Measurements from ENCODE around the gene DOCK11.
"Not testable (repeated sequence)": the region's sequence is repeated elsewhere in the genome, so short reads cannot be mapped to it uniquely, and the experiment has no call there.

DOCK11 gene

DNA sequence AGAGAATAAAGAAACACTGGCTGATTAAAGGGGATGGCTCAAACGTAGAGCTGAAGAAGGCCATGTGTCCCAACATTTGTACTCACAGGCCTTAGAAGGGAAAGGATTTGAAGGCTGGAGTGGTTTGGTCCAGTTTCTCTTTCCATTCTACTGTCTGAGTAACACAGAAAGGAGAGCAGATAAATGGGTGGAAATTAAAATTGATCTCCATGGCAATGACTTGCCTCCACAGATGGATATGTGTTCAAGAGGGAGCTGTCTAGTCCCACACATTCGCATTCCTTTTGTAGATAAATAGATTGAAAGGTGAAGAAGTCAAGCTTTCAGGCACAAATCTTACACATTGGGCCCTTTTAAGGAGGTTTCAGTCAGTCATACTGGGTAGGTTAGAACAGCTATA is 74.6 kb downstream of the DOCK11 start:
- no peaks in the 10 kb centered on the region for H3K9me3 Mint-ChIP-seq
- H3K27ac Mint-ChIP-seq (ENCODE audit: low read depth): peak overlapping the region; percentile 32
- no peaks in the 10 kb centered on the region for H3K27me3 Mint-ChIP-seq
- H3K4me1 Mint-ChIP-seq: no peaks in the 10 kb centered on the region
- ATAC-seq (replicated peaks; ENCODE audit: extremely low read depth, poor library complexity, severe bottlenecking) (no peak), DNase-seq (ENCODE audit: low spot score in 2 of 2) (no peak)
- peaks cover 60% of the 10 kb centered on the region for H3K36me3 Mint-ChIP-seq (ENCODE audit: insufficient read depth)
- no peak overlapping the region for H3K4me3 Mint-ChIP-seq

DNA sequence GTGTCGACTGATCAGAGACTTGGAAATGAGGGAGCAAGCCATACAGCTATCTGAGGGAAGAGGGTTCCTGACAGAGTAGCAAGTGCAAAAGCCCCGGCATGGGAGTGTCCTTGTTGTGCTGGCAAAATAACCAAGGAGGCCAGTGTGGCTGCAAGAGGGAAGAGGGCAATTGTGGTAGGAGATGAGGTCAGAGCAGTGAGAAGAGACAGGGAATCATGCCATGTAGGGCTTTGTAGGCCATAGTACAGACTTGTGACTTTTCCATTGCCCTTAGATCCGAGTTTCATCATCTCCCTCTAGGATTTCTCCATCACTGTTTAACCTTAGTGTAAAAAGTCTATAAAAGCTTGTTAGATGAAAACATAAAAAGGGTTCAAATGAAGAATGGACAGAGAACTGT is 76.2 kb downstream of the DOCK11 start:
- ATAC-seq (replicated peaks; ENCODE audit: extremely low read depth, poor library complexity, severe bottlenecking): no peak
- Mint-ChIP-seq H3K4me3 (no peak overlapping the region), H3K4me1 (no peaks in the 10 kb centered on the region), H3K27ac (ENCODE audit: low read depth) (peak overlapping the region; percentile 35), H3K36me3 (ENCODE audit: insufficient read depth) (peaks cover 54% of the 10 kb centered on the region), H3K9me3 (no peaks in the 10 kb centered on the region), H3K27me3 (no peaks in the 10 kb centered on the region)
- no peak for DNase-seq (ENCODE audit: low spot score in 2 of 2)

DNA sequence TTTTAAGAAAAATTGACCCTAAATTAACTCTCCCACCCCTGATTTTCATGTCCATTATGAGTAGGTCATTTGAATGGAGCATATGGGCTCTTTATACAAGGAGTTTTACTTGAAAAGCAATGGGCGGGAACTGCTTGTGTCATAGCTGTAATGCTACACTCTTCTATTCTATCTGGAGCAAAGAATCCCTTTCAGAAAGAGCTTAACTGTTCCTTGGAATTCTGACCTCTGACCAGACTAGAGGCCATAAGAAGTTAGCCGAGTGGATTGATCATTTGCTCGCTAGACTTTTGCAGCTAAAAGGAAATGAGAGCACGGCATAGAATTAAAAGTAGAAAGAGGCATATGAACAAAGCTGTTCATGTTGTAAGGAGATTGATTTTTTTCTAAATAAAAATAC is 79.1 kb downstream of the DOCK11 start:
- DNase-seq (ENCODE audit: low spot score in 2 of 2): no peak
- Mint-ChIP-seq H3K27me3 (no peaks in the 10 kb centered on the region), H3K36me3 (ENCODE audit: insufficient read depth) (peaks cover 55% of the 10 kb centered on the region), H3K9me3 (no peaks in the 10 kb centered on the region), H3K4me3 (no peak overlapping the region), H3K4me1 (no peaks in the 10 kb centered on the region), H3K27ac (ENCODE audit: low read depth) (no peak overlapping the region)
- ATAC-seq (replicated peaks; ENCODE audit: extremely low read depth, poor library complexity, severe bottlenecking): no peak

DNA sequence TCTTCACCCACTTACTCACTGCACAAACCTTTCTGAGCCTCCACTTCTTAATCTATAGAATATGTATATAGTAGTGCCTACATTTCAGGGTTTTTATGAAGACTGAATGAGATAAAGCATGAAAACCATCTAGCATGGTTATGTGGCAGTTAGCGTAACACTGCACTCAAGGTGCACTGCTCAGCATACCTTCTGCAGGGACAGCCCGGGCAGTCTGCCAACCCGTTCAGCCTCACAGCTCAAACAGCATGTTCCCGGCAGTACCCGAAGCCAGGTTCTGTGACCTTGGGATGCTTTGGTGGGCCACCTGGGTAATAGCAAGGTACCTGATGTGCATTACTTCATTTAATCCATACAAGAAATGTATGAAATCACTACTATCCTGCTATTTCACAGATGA is 81.4 kb downstream of the DOCK11 start:
- Mint-ChIP-seq H3K4me1 (no peaks in the 10 kb centered on the region), H3K4me3 (no peak overlapping the region), H3K9me3 (no peaks in the 10 kb centered on the region), H3K36me3 (ENCODE audit: insufficient read depth) (peaks cover 57% of the 10 kb centered on the region), H3K27me3 (no peaks in the 10 kb centered on the region), H3K27ac (ENCODE audit: low read depth) (no peak overlapping the region)
- ATAC-seq (replicated peaks; ENCODE audit: extremely low read depth, poor library complexity, severe bottlenecking): no peak
- no peak for DNase-seq (ENCODE audit: low spot score in 2 of 2)

DNA sequence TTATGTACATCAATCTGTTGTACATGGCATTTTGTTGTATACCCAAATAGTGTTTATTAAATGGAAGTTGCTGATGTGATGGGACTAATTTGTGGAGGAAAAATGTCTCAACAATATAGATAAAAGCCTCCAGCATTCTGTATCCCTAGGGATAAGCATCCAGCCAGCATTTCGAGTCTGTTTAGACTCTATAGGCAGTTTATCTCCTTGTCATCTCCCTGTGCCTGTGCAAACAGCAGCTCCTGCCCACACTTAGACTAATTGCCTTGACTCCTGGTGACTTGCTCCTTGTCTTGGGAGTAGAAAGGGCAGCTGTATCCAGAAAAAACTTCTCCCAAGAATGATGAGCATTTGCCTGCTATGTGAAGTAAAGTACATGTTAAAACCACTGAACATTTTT is 83.8 kb downstream of the DOCK11 start:
- DNase-seq (ENCODE audit: low spot score in 2 of 2): no peak
- H3K36me3 Mint-ChIP-seq (ENCODE audit: insufficient read depth): peaks cover 48% of the 10 kb centered on the region
- no peaks in the 10 kb centered on the region for H3K27me3 Mint-ChIP-seq
- H3K4me3 Mint-ChIP-seq: no peak overlapping the region
- H3K4me1 Mint-ChIP-seq: no peaks in the 10 kb centered on the region
- ATAC-seq (replicated peaks; ENCODE audit: extremely low read depth, poor library complexity, severe bottlenecking): no peak
- H3K27ac Mint-ChIP-seq (ENCODE audit: low read depth): no peak overlapping the region
- H3K9me3 Mint-ChIP-seq: no peaks in the 10 kb centered on the region

DNA sequence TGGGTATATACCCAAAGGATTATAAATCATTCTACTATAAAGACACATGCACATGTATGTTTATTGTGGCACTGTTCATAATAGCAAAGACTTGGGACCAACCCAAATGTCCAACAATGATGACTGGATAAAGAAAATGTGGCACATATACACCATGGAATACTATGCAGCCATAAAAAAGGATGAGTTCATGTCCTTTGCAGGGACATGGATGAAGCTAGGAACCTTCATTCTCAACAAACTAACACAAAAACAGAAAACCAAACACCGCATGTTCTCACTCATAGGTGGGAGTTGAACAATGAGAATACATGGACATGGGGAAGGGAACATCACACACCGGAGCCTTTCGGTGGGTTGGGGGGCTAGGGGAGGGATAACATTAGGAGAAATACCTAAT is 87.3 kb downstream of the DOCK11 start:
- not testable (repeated sequence) for ATAC-seq (replicated peaks; ENCODE audit: extremely low read depth, poor library complexity, severe bottlenecking); H3K27ac Mint-ChIP-seq (ENCODE audit: low read depth); H3K4me3 Mint-ChIP-seq; H3K9me3 Mint-ChIP-seq; H3K4me1 Mint-ChIP-seq; H3K27me3 Mint-ChIP-seq; DNase-seq (ENCODE audit: low spot score in 2 of 2)
- H3K36me3 Mint-ChIP-seq (ENCODE audit: insufficient read depth): peaks cover 54% of the 10 kb centered on the region

DNA sequence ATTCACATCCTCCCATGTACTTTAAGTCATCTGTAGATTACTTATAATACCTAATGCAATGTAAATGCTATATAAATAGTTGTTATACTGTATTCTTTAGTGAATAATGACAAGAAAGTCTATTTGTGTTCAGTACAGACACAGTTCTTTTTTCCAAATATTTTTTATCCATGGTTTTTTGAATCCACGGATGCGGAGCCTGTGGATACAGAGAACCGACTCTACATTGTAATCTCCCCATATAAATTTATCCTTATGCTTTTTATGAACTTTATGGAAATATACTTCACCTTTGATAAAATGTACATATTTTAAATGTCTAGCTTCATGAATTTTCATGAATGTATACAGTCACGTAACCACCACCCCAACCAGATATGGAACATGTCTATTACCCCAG is 88.2 kb downstream of the DOCK11 start:
- no peaks in the 10 kb centered on the region for H3K4me1 Mint-ChIP-seq
- H3K27me3 Mint-ChIP-seq: no peaks in the 10 kb centered on the region
- peaks cover 57% of the 10 kb centered on the region for H3K36me3 Mint-ChIP-seq (ENCODE audit: insufficient read depth)
- H3K4me3 Mint-ChIP-seq: no peak overlapping the region
- H3K27ac Mint-ChIP-seq (ENCODE audit: low read depth): peak overlapping the region; percentile 29
- ATAC-seq (replicated peaks; ENCODE audit: extremely low read depth, poor library complexity, severe bottlenecking) (no peak), DNase-seq (ENCODE audit: low spot score in 2 of 2) (no peak)
- no peaks in the 10 kb centered on the region for H3K9me3 Mint-ChIP-seq

DNA sequence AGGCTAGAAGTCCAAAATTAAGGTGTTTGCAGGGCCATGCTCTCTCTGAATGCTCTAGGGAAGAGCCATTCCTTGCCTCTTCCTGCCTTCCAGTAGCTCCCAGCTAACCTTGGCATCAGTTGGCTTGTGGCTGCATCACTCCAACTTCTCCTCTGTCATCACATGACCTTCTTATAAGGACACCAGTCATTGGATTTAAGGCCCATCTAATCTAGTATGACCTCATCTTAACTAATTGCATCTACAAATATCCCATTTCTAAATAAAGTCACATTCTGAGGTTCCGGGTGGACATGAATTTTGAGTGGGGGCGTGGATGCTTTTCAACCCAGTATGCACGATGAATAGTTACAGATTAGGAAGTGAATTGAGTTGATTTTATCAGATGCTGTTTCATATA is 89.7 kb downstream of the DOCK11 start:
- no peak for DNase-seq (ENCODE audit: low spot score in 2 of 2)
- no peak for ATAC-seq (replicated peaks; ENCODE audit: extremely low read depth, poor library complexity, severe bottlenecking)
- no peaks in the 10 kb centered on the region for H3K9me3 Mint-ChIP-seq
- H3K27ac Mint-ChIP-seq (ENCODE audit: low read depth): peak overlapping the region; percentile 6
- H3K36me3 Mint-ChIP-seq (ENCODE audit: insufficient read depth): peaks cover 51% of the 10 kb centered on the region
- H3K4me3 Mint-ChIP-seq: no peak overlapping the region
- no peaks in the 10 kb centered on the region for H3K4me1 Mint-ChIP-seq
- H3K27me3 Mint-ChIP-seq: no peaks in the 10 kb centered on the region

DNA sequence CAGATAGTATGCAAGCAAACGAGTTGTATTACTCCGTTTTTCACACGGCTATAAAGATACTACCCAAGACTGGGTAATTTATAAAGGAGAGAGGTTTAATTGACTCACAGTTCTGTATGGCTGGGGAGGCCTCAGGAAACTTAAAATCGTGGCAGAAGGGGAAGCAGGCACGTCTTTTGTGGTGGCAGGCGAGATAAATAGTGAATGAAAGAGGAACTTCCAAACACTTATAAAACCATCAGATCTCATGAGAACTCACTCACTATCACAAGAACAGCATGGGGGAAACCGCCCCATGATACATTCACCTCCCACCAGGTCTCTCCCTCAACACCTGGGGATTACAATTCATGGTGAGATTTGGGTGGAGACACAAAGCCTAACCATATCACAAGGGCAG is 90.6 kb downstream of the DOCK11 start:
- H3K36me3 Mint-ChIP-seq (ENCODE audit: insufficient read depth): peaks cover 47% of the 10 kb centered on the region
- not testable (repeated sequence) for DNase-seq (ENCODE audit: low spot score in 2 of 2); H3K27me3 Mint-ChIP-seq; H3K4me3 Mint-ChIP-seq; ATAC-seq (replicated peaks; ENCODE audit: extremely low read depth, poor library complexity, severe bottlenecking); H3K4me1 Mint-ChIP-seq; H3K9me3 Mint-ChIP-seq
- H3K27ac Mint-ChIP-seq (ENCODE audit: low read depth): peak overlapping the region; percentile 70

DNA sequence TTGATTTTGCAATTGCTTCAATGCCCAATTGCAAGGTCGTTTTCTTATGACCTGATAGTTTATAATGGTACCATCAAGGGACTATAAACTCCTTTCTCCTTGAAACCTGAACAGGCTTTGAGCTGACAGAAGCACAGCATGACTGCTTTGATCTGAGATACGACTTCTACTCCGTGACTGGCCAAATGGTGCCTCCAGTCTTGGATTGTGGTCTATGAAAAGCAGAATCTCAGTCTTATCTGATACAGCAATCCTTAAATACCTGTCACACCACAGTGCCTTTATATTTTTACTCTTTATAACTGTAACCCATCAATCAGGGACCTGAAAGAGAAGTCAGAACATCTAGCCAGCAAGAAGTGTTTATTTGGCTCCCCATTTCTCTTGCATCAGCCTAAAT is 93.1 kb downstream of the DOCK11 start:
- peaks cover 6% of the 10 kb centered on the region for H3K4me1 Mint-ChIP-seq
- ATAC-seq (replicated peaks; ENCODE audit: extremely low read depth, poor library complexity, severe bottlenecking) (no peak), DNase-seq (ENCODE audit: low spot score in 2 of 2) (no peak)
- H3K36me3 Mint-ChIP-seq (ENCODE audit: insufficient read depth): peaks cover 42% of the 10 kb centered on the region
- no peaks in the 10 kb centered on the region for H3K9me3 Mint-ChIP-seq
- no peaks in the 10 kb centered on the region for H3K27me3 Mint-ChIP-seq
- no peak overlapping the region for H3K27ac Mint-ChIP-seq (ENCODE audit: low read depth)
- no peak overlapping the region for H3K4me3 Mint-ChIP-seq

DNA sequence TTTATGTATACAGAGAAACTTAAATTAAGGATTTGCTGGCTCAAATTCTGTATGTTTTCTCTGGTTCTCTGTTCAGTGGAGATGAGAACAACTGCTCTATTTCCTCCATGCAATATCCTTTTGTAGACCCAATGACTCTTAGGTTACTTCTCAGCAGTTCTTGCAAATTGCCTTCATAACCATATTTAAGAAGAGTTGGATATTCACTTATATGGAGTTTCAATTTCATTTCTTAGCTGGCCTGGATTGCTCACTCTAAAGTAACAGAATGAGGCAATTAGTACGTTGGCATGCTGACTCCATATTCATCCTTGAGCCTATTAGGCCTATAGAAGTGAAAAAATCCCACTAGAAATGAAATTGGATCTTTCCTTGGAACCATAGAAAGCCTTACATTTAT is 93.6 kb downstream of the DOCK11 start:
- H3K4me3 Mint-ChIP-seq: no peak overlapping the region
- peaks cover 6% of the 10 kb centered on the region for H3K4me1 Mint-ChIP-seq
- DNase-seq (ENCODE audit: low spot score in 2 of 2): no peak
- H3K9me3 Mint-ChIP-seq: no peaks in the 10 kb centered on the region
- no peaks in the 10 kb centered on the region for H3K27me3 Mint-ChIP-seq
- peaks cover 41% of the 10 kb centered on the region for H3K36me3 Mint-ChIP-seq (ENCODE audit: insufficient read depth)
- ATAC-seq (replicated peaks; ENCODE audit: extremely low read depth, poor library complexity, severe bottlenecking): no peak
- no peak overlapping the region for H3K27ac Mint-ChIP-seq (ENCODE audit: low read depth)

DNA sequence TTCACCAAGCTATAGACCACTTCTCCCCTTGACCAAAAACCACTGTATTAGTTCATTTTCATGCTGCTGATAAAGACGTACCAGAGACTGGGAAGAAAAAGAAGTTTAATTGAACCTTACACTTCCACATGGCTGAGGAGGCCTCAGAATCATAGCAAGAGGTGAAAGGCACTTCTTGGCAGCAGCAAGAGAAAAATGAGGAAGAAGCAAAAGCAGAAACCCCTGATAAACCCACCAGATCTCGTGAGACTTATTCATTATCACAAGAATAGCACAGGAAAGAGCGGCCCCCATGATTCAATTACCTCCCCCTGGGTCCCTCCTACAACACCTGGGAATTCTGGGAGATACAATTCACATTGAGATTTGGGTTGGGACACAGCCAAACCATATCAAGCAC is 97.8 kb downstream of the DOCK11 start:
- no peak for ATAC-seq (replicated peaks; ENCODE audit: extremely low read depth, poor library complexity, severe bottlenecking)
- H3K27ac Mint-ChIP-seq (ENCODE audit: low read depth): peak overlapping the region; percentile 65
- H3K27me3 Mint-ChIP-seq: no peaks in the 10 kb centered on the region
- H3K4me3 Mint-ChIP-seq: no peak overlapping the region
- H3K4me1 Mint-ChIP-seq: peaks cover 15% of the 10 kb centered on the region
- H3K36me3 Mint-ChIP-seq (ENCODE audit: insufficient read depth): peaks cover 44% of the 10 kb centered on the region
- DNase-seq (ENCODE audit: low spot score in 2 of 2): no peak
- no peaks in the 10 kb centered on the region for H3K9me3 Mint-ChIP-seq

DNA sequence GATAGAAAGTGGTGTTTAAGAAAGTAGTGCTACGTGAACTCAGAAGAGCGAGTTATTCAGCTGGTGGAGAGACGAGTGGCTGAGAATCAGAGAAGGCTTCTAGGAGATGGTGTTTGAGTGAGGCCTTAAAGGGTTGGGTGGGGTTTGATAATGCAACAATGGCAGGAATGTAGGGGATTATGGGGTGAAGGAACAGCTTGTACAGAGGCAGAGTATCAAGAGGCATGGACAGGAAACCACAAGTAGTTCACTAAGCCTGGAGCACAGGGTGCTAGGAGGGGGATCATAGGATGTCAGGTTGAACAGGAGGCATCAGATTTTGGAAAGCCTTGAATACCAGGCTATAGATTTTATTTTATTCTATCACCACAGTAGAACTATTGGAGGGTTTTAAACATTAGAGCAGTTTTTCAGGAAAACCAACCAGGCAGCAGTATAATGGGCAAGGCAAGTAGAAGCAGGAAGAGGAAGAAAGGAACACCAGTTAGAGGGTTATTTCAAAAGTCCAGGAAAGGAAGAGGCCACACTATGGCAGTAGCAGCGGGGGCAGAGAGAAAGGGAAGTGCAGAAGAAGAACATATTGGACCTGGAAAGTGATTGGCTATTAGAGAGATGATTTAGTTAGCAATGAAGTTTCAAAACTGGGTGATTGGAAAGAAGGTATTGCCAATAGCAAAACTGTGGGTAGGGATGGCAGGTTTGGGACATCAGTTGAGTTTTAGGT is 99.2 kb downstream of the DOCK11 start:
- Mint-ChIP-seq H3K9me3 (no peaks in the 10 kb centered on the region), H3K36me3 (ENCODE audit: insufficient read depth) (peaks cover 49% of the 10 kb centered on the region), H3K27ac (ENCODE audit: low read depth) (peak overlapping the region; percentile 89), H3K27me3 (no peaks in the 10 kb centered on the region), H3K4me3 (no peak overlapping the region), H3K4me1 (peaks cover 15% of the 10 kb centered on the region)
- ATAC-seq (replicated peaks; ENCODE audit: extremely low read depth, poor library complexity, severe bottlenecking) (no peak), DNase-seq (ENCODE audit: low spot score in 2 of 2) (no peak)

Data from central memory CD8-positive, alpha-beta T cell (primary cell).